Smooth muscle cell (in vitro differentiated cells): ENCODE data around the gene CHPF. TPM values are rescaled to one million over a fixed set of nuclear protein-coding genes. Genes with fewer than 3 reads are reported as not detected.

Experiments used
- DNase-seq: peaks from one replicate; lab custom pipeline; 2025; ENCODE audit not compliant: unreplicated experiment; lab: John Stamatoyannopoulos, UW
- H2AFZ ChIP-seq: fragments of 200-600 bp; sonication (generic); 2 replicates; pipeline ENCODE4 v1.6.0; 2016; ENCODE audit warnings: antibody characterized with exemption, low read depth, mild to moderate bottlenecking
- H3F3A ChIP-seq: fragments of 200-600 bp; sonication (generic); 2 replicates; pipeline ENCODE4 v1.6.0; 2017; ENCODE audit warnings: antibody characterized with exemption, low read depth
- H3K27ac ChIP-seq: fragments of 200-600 bp; sonication (generic); 2 replicates; pipeline ENCODE4 v1.5.1; 2016; ENCODE audit warnings: low read depth, mild to moderate bottlenecking
- H3K27me3 ChIP-seq: fragments of 200-600 bp; sonication (generic); 2 replicates; pipeline ENCODE4 v1.6.1; 2016; ENCODE audit warnings: low read depth, mild to moderate bottlenecking
- H3K36me3 ChIP-seq: fragments of 200-600 bp; sonication (generic); 2 replicates; pipeline ENCODE4 v1.5.1; 2016; ENCODE audit warnings: low read depth
- H3K4me1 ChIP-seq: fragments of 200-600 bp; sonication (generic); 2 replicates; pipeline ENCODE4 v1.5.1; 2016; ENCODE audit warnings: low read depth
- H3K4me2 ChIP-seq: fragments of 200-600 bp; sonication (generic); 2 replicates; pipeline ENCODE4 v1.6.0; 2016; ENCODE audit warnings: mild to moderate bottlenecking
- H3K4me3 ChIP-seq: fragments of 200-600 bp; sonication (generic); 2 replicates; pipeline ENCODE4 v1.5.1; 2016; ENCODE audit warnings: mild to moderate bottlenecking
- H3K79me2 ChIP-seq: fragments of 200-600 bp; sonication (generic); 2 replicates; pipeline ENCODE4 v1.6.0; 2016; ENCODE audit warnings: low read depth, mild to moderate bottlenecking
- H3K9ac ChIP-seq: fragments of 200-600 bp; sonication (generic); 2 replicates; pipeline ENCODE4 v1.6.0; 2016; ENCODE audit warnings: low read depth
- H3K9me3 ChIP-seq: fragments of 200-600 bp; sonication (generic); replicated peaks from 2 replicates; pipeline ENCODE4 v1.5.1; 2016; ENCODE audit warnings: low read depth
- H4K20me1 ChIP-seq: fragments of 200-600 bp; sonication (generic); 2 replicates; pipeline ENCODE4 v1.6.0; 2016; ENCODE audit warnings: low read depth
- CTCF ChIP-seq: fragments of 200-600 bp; sonication (generic); IDR thresholded peaks from 2 replicates; pipeline ENCODE4 v1.5.1; 2017; ENCODE audit warnings: borderline replicate concordance, mild to moderate bottlenecking, antibody characterized with exemption; ENCODE audit not compliant: insufficient read depth, poor library complexity, severe bottlenecking
- WGBS: methylation state at CpG from one replicate; pipeline ENCODE4 v1.1.7; 2016; ENCODE audit warnings: low lambda C conversion rate; 5-methylcytosine and 5-hydroxymethylcytosine counted together
- polyA plus RNA-seq: library from polyadenylated mRNA; unstranded; fragments of >200 nt; fragmentation: Nextera tagmentation; extraction: Ambion mirVana; gene quantifications from 2 replicates; pipeline ENCODE4 v1.2.1, GENCODE V29; 2016
- total RNA-seq: library from RNA; depleted of rRNA; stranded (reverse); fragments of >200 nt; gene quantifications from 2 replicates; pipeline ENCODE4 v1.2.3, GENCODE V29; 2014

The CHPF gene
- total and polyA plus RNA-seq, 2 experiments from 2014 or later = 141 to 344 TPM

GRCh38 chr2:219495531-219496122 lies 48.0 kb downstream of the CHPF start:
- 32% methylated on average over 12 of the region's 14 CpGs for WGBS
- no peaks in the 10 kb centered on the region for H3K36me3 ChIP-seq
- H3K9me3 ChIP-seq = no peaks in the 10 kb centered on the region
- no peak overlapping the region for H3K9ac ChIP-seq
- peak overlapping the region; percentile 42 for H3K4me2 ChIP-seq
- H3K27ac ChIP-seq = no peak overlapping the region
- no peak overlapping the region for H3K4me3 ChIP-seq
- peaks cover 4% of the 10 kb centered on the region for H3K79me2 ChIP-seq
- no peaks in the 10 kb centered on the region for H4K20me1 ChIP-seq
- no peaks in the 10 kb centered on the region for H3F3A ChIP-seq
- no peak overlapping the region for H2AFZ ChIP-seq
- peak; percentile 20 for DNase-seq
- H3K27me3 ChIP-seq = peaks cover 20% of the 10 kb centered on the region
- peak; percentile 61 for TF ChIP-seq CTCF
- H3K4me1 ChIP-seq = peaks cover 13% of the 10 kb centered on the region

GRCh38 chr2:219494952-219495530 lies 48.6 kb downstream of the CHPF start:
- no peak overlapping the region for H3K4me2 ChIP-seq

GRCh38 chr2:219493086-219493485 lies 50.5 kb downstream of the CHPF start:
- Histone ChIP-seq H3K9me3 (no peaks in the 10 kb centered on the region), H3K79me2 (no peaks in the 10 kb centered on the region), H3K4me3 (no peak overlapping the region), H3K4me1 (no peaks in the 10 kb centered on the region), H3K9ac (no peak overlapping the region), H3F3A (no peaks in the 10 kb centered on the region), H3K4me2 (no peak overlapping the region), H3K27ac (no peak overlapping the region), H3K27me3 (peaks cover 20% of the 10 kb centered on the region), H3K36me3 (no peaks in the 10 kb centered on the region), H4K20me1 (no peaks in the 10 kb centered on the region), H2AFZ (no peak overlapping the region)
- no peak for TF ChIP-seq CTCF
- WGBS = 94% methylated on average over 5 of the region's 5 CpGs
- DNase-seq = no peak

More at GRCh38 chr2:219494952-219495530, 48.6 kb downstream of the CHPF start:
- no peak for TF ChIP-seq CTCF
- Histone ChIP-seq H4K20me1 (no peaks in the 10 kb centered on the region), H3F3A (no peaks in the 10 kb centered on the region), H3K9ac (no peak overlapping the region), H3K9me3 (no peaks in the 10 kb centered on the region), H3K4me1 (peaks cover 9% of the 10 kb centered on the region), H3K4me3 (no peak overlapping the region), H3K27ac (no peak overlapping the region), H3K27me3 (peaks cover 20% of the 10 kb centered on the region), H2AFZ (no peak overlapping the region), H3K36me3 (no peaks in the 10 kb centered on the region), H3K79me2 (peaks cover 4% of the 10 kb centered on the region)
- WGBS = 44% methylated on average over 10 of the region's 10 CpGs
- DNase-seq = no peak

GRCh38 chr2:219492575-219492974 lies 51.0 kb downstream of the CHPF start:
- Histone ChIP-seq H3K9me3 (no peaks in the 10 kb centered on the region), H3K9ac (no peak overlapping the region), H2AFZ (no peak overlapping the region), H3K79me2 (no peaks in the 10 kb centered on the region), H3K27ac (no peak overlapping the region), H3K27me3 (peaks cover 18% of the 10 kb centered on the region), H3K4me2 (no peak overlapping the region), H3K36me3 (no peaks in the 10 kb centered on the region), H3K4me1 (no peaks in the 10 kb centered on the region), H3F3A (no peaks in the 10 kb centered on the region), H3K4me3 (no peak overlapping the region), H4K20me1 (no peaks in the 10 kb centered on the region)
- TF ChIP-seq CTCF = no peak
- no peak for DNase-seq
- 58% methylated on average over 20 of the region's 20 CpGs for WGBS
